Glomerular visceral epithelial cell (primary cell): ENCODE measurements around the gene NTF3.
A peak's percentile ranks its signal among the peaks of the same experiment; 100 is the strongest.

ENCODE experiments used
- DNase-seq: peaks from one replicate; pipeline ENCODE4 v3.0.0-alpha.2; 2016; ENCODE audit errors: extremely low spot score

NTF3 gene

DNA sequence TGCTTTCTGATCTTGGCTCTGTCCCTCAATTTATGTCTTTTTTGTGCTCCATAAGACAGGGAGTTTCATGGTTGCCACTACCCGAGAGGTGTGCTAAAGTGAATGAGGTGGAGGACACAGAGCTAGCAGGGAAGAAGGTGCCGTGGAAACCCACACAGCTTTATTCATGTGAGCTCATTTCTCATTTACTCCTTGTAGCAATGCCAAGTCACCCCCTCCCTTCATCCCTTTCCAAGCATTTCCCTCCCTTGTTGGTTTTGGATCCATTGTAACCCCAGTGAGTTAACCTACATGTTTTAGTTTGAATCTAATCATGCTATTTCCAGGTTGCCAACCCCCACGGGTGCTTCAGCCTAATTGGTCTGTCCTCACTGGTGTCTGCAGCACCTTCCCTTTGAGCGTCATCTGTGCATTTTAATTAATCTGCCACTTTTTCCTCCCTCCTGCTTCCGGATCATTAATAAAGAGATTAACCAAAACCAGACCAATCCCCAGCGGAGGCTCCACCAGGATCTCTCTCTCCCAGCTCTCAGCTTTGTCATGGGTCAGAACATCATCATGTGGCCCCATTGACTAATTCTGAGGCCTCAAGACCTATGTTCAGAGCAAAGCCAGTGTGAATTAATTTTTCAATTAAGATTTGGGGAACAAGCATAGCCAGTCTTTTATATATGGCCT lies 56.2 kb downstream of the NTF3 start:
- peak; percentile 16 for DNase-seq

- DNase-seq: peak; percentile 53
Measured at GRCh38 chr12:5488626-5488955, 56.7 kb downstream of the NTF3 start.

- DNase-seq: no peak
Measured at GRCh38 chr12:5489017-5489416, 57.1 kb downstream of the NTF3 start.

DNA sequence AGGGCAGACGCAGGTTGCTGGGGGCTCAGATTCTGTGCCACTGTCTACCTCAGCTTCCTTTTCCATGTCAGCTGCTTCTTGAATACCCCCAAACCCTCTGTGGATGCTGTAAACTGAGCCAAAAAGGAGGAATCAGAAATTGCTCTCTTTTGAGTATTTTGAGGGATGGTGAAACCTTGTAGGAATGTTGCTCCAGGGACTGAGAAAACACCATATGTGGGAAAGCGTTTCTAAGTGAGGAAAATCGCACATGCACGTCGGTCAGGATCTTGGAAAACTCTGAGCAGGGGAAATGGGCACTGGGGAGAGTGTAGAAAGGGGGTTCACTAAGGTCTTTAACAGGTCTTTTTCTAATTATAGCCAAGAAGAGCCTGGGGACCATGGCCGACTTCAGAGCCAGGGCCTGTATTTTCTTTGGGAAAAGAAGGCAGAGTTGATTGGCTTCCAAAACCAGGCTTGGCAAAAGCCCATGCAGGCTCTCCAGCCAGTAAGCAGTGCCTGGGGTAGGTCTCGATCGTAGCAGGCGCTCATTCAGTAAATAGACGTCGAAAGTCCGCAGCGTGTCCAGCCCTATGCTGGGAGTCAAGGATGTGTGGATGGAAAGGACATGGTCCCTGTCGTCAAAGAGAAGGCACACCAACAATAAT lies 58.0 kb downstream of the NTF3 start:
- DNase-seq: no peak

- DNase-seq: no peak
Measured at GRCh38 chr12:5492562-5492961, 60.7 kb downstream of the NTF3 start.

GRCh38 chr12:5493018-5493417 lies 61.1 kb downstream of the NTF3 start:
- no peak for DNase-seq

DNA sequence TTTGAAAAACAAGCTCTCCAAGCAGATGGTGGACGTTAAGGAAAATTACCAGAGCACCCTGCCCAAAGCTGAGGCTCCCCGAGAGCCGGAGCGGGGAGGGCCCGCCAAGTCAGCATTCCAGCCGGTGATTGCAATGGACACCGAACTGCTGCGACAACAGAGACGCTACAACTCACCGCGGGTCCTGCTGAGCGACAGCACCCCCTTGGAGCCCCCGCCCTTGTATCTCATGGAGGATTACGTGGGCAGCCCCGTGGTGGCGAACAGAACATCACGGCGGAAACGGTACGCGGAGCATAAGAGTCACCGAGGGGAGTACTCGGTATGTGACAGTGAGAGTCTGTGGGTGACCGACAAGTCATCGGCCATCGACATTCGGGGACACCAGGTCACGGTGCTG lies 62.4 kb downstream of the NTF3 start:
- DNase-seq: no peak

- DNase-seq: peak; percentile 52
Measured at GRCh38 chr12:5497329-5498053, 65.6 kb downstream of the NTF3 start.

DNA sequence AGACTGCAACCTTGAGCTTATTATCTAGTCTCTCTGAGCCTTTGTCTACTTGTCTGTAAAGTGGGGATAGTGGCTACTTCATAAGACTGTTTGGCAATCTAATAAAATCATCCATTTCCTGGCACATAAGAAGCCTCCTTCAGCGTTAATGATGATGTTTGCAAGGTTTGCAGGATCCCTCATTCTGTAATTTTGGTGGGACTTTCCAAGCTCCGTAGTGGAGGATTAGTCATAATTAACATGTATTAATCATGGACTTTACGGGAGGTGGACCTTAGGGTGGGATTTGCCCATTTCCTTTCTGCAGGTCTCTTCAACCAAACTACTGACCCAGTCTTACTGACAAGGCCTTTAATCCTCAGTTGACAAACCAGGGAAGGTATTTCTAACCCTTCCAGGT lies 66.2 kb downstream of the NTF3 start:
- peak; percentile 8 for DNase-seq

DNA sequence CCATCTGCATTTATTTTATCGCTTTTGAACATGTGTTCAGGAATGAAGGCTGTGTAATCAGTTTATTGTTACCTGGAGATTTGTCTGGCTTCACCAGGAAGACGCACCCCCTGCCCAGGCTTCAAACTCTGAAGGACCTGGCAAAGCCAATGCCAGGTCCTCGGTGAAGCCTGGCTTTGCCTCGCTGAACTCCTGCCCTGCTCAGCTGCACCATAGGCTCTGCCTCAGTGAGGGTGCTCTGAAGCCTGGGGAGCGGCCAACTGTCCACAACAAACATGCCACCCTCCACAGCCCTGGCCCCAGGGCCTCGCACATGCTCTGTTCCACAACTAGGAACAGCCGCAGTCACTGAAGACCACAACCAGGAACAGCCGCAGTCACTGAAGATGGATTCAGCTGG lies 66.9 kb downstream of the NTF3 start:
- DNase-seq: no peak

- DNase-seq: no peak
Measured at GRCh38 chr12:5499566-5500330, 67.8 kb downstream of the NTF3 start.

GRCh38 chr12:5500331-5500659 lies 68.4 kb downstream of the NTF3 start:
- no peak for DNase-seq

GRCh38 chr12:5503774-5504173 lies 71.9 kb downstream of the NTF3 start:
- no peak for DNase-seq

- no peak for DNase-seq
Measured at GRCh38 chr12:5505116-5505515, 73.2 kb downstream of the NTF3 start.

DNA sequence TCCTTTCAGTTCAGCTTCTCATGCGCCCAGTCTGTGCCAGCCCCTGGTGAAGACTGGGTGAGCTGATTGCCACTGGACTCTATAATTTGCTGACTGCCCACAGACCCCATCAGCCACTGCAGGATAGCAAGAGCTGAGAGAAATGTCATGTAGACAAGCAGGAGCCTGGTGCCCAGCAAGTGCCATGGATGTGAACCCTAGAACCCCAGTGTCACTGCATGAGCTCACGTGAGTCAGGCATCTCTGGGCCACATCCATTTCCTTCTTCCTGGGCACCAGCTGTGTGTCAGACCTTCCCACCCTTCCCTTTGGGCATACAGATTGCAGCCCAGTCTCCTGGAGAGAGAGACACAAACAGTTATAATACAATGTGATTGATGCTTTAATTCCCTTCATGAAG lies 73.8 kb downstream of the NTF3 start:
- DNase-seq: no peak

DNA sequence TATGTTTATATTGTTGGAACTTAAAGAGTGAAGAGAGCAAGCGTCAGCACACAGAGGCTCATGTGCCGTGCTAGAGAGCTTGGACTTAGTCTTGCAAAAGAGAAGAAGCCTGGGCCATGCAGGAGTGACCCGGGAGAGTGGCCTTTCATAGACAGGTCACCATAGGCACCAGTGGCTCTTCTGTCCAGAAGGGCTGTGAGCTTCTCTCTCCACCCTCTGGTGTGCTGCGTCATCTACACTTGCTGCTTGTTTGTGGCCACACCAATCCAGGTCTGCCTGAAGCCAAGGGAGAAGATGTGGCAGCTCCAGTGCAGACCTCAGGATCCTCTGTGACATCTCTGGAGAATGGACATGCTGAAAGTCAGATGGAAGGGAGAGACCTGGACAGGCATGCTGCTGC lies 74.4 kb downstream of the NTF3 start:
- DNase-seq: no peak

- DNase-seq: no peak
Measured at GRCh38 chr12:5506821-5507231, 74.9 kb downstream of the NTF3 start.

- no peak for DNase-seq
Measured at GRCh38 chr12:5507401-5507935, 75.6 kb downstream of the NTF3 start.

DNA sequence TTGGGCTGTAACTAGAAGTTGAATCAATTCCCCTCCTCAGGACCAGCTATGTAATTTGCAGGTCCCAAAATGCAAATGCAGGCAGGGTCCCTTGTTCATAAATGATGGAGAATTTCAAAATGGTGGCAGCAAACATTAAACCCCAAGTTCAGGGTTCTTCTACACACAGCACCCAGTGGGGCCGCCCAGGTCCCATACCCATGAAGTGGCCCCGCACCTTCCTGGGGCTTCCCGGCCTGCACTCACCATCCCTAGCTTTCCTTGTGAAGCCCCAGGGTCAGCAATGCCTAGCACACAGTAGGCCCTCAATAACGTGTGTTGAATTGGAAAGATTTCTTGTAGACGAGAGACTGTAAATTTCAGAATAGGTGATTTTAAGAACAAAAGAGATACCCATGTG lies 76.0 kb downstream of the NTF3 start:
- no peak for DNase-seq

GRCh38 chr12:5509102-5509501 lies 77.2 kb downstream of the NTF3 start:
- DNase-seq: no peak

GRCh38 chr12:5509557-5509956 lies 77.6 kb downstream of the NTF3 start:
- no peak for DNase-seq

- DNase-seq: no peak
Measured at GRCh38 chr12:5510251-5510805, 78.4 kb downstream of the NTF3 start.
